ENCODE data around the gene SDE2.

DNA sequence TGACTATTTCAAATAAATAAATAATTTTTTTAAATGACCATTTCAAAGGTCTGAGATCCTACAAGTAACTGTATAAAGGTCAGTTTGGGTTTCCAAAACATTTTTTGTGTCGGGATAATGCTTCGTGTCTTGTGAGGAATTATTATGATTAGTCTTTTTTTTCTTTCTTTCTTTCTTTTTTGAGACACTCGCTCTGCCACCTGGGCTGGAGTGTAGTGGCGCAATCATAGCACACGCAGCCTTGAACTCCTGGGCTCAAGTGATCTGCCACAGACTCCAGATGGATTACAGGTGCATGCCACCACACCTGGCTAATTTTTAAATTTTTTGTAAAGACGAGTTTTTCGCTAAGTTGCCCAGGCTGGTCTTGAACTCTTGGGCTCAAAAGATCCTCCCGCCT, 1.9 kb upstream of the SDE2 start:
- TF ChIP-seq POLR2A (IDR thresholded peaks at IDR 0.05) = no peak
- TF ChIP-seq, protein P1, sequence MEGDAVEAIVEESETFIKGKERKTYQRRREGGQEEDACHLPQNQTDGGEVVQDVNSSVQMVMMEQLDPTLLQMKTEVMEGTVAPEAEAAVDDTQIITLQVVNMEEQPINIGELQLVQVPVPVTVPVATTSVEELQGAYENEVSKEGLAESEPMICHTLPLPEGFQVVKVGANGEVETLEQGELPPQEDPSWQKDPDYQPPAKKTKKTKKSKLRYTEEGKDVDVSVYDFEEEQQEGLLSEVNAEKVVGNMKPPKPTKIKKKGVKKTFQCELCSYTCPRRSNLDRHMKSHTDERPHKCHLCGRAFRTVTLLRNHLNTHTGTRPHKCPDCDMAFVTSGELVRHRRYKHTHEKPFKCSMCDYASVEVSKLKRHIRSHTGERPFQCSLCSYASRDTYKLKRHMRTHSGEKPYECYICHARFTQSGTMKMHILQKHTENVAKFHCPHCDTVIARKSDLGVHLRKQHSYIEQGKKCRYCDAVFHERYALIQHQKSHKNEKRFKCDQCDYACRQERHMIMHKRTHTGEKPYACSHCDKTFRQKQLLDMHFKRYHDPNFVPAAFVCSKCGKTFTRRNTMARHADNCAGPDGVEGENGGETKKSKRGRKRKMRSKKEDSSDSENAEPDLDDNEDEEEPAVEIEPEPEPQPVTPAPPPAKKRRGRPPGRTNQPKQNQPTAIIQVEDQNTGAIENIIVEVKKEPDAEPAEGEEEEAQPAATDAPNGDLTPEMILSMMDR (IDR thresholded peaks at IDR 0.05 in 8 of 11, conservative IDR thresholded peaks at IDR 0.05 in 3 of 11) = no peak
